ENCODE results near the gene RAD51B. TPM values are rescaled to one million over a fixed set of nuclear protein-coding genes. Genes with fewer than 3 reads are reported as not detected.

RAD51B gene
- total RNA-seq, 4 donors from 2014 or later = 14.0 to 16.4 (median 14.8) TPM

GRCh38 chr14:68366656-68367055, 547.1 kb downstream of the RAD51B start:
- intact Hi-C loops (cut with DNase I) = no loop called here
- WGBS, 2 donors = 98 to 100% methylated on average over 2 of the region's 2 CpGs
- Histone ChIP-seq H3K9me3 (no peaks in the 10 kb centered on the region), H3K36me3 (no peaks in the 10 kb centered on the region), H3K27ac (no peak overlapping the region), H3K27me3 (no peaks in the 10 kb centered on the region), H3K4me3 (replicated peaks in 1 of 3) (no peak overlapping the region), H3K4me1 (peaks cover 16 to 22% of the 10 kb centered on the region in 2 donors)
- DNase-seq = no peak
- TF ChIP-seq POLR2A (IDR thresholded peaks at IDR 0.05) (no peak), CTCF (IDR thresholded peaks at IDR 0.05) (no peak)

GRCh38 chr14:68367536-68367935, 548.0 kb downstream of the RAD51B start:
- 68 to 72% methylated on average over 5 of the region's 5 CpGs for WGBS, 2 donors
- H3K27me3 ChIP-seq = no peaks in the 10 kb centered on the region
- H3K27ac ChIP-seq = no peak overlapping the region
- no peaks in the 10 kb centered on the region for H3K36me3 ChIP-seq
- H3K9me3 ChIP-seq = no peaks in the 10 kb centered on the region
- intact Hi-C loops (cut with DNase I) = no loop called here
- peaks cover 16 to 20% of the 10 kb centered on the region in 2 donors for H3K4me1 ChIP-seq
- no peak for DNase-seq
- H3K4me3 ChIP-seq (replicated peaks in 1 of 3) = no peak overlapping the region
- TF ChIP-seq POLR2A (IDR thresholded peaks at IDR 0.05) (no peak), CTCF (IDR thresholded peaks at IDR 0.05) (no peak)

GRCh38 chr14:68368850-68369249, 549.3 kb downstream of the RAD51B start:
- no peak for TF ChIP-seq POLR2A (IDR thresholded peaks at IDR 0.05)
- no peak for TF ChIP-seq CTCF (IDR thresholded peaks at IDR 0.05)
- Histone ChIP-seq H3K4me1 (peaks cover 16 to 20% of the 10 kb centered on the region in 2 donors), H3K27me3 (no peaks in the 10 kb centered on the region), H3K27ac (no peak overlapping the region), H3K9me3 (no peaks in the 10 kb centered on the region), H3K36me3 (no peaks in the 10 kb centered on the region), H3K4me3 (replicated peaks in 1 of 3) (no peak overlapping the region)
- intact Hi-C loops (cut with DNase I) = no loop called here
- 87 to 89% methylated on average over 3 of the region's 3 CpGs for WGBS, 2 donors
- DNase-seq = no peak

GRCh38 chr14:68369281-68370056, 549.9 kb downstream of the RAD51B start:
- no peaks in the 10 kb centered on the region for H3K36me3 ChIP-seq
- H3K27ac ChIP-seq = no peak overlapping the region
- intact Hi-C loops (cut with DNase I) = no loop called here
- peaks cover 15% of the 10 kb centered on the region in 2 donors for H3K4me1 ChIP-seq
- TF ChIP-seq CTCF (IDR thresholded peaks at IDR 0.05) (no peak), POLR2A (IDR thresholded peaks at IDR 0.05) (no peak)
- DNase-seq = no peak
- 68 to 77% methylated on average over 6 of the region's 6 CpGs for whole genome bisulfite sequencing, 2 donors
- H3K9me3 ChIP-seq = no peaks in the 10 kb centered on the region
- no peaks in the 10 kb centered on the region for H3K27me3 ChIP-seq
- H3K4me3 ChIP-seq (replicated peaks in 1 of 3) = no peak overlapping the region

GRCh38 chr14:68370057-68370360, 550.4 kb downstream of the RAD51B start:
- H3K9me3 ChIP-seq = no peaks in the 10 kb centered on the region
- no peaks in the 10 kb centered on the region for H3K36me3 ChIP-seq
- H3K4me1 ChIP-seq = peaks cover 10% of the 10 kb centered on the region in 2 donors
- intact Hi-C loops (cut with DNase I) = no loop called here
- no peak overlapping the region for H3K4me3 ChIP-seq (replicated peaks in 1 of 3)
- TF ChIP-seq CTCF (IDR thresholded peaks at IDR 0.05) = no peak
- TF ChIP-seq POLR2A (IDR thresholded peaks at IDR 0.05) = no peak
- H3K27me3 ChIP-seq = no peaks in the 10 kb centered on the region
- H3K27ac ChIP-seq = no peak overlapping the region
- DNase-seq = no peak

All from thyroid gland (tissue), 4 donors.